SK-N-MC (cell line): ENCODE results near the gene SULF2.

Experiments used
- EZH2 ChIP-seq: fragments of 200-600 bp; sonication (generic); IDR thresholded peaks from one replicate; pipeline ENCODE4 v1.6.1; 2017; ENCODE audit warnings: antibody characterized with exemption
- FOXP2 ChIP-seq: optimal IDR thresholded peaks from 2 replicates; pipeline ENCODE3; 2011; ENCODE audit warnings: mild to moderate bottlenecking, moderate library complexity; ENCODE audit not compliant: insufficient read depth; ENCODE audit errors: extremely low read length, control extremely low read depth
- POLR2AphosphoS5 ChIP-seq: IDR thresholded peaks from 2 replicates; pipeline ENCODE4 v1.6.1; 2012; ENCODE audit warnings: mild to moderate bottlenecking, low read depth, low read length, borderline replicate concordance

DNA sequence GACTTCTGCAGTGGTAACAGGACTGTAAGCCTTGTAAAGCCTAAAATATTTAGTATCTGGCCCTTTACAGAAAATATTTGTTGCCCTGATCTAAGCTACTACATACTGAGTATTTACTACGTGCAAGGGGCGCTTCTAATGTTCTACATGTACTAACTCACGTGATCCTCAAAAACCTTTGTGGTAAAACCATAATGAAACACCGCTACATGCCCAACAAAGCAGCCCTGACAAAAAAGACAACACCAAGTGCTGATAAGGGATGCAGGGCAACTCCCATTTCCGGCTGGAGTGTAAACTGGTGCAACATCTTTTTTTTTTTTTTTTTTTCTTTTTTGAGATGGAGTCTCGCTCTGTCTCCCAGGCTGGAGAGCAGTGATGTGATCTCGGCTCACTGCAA, 85.0 kb downstream of the SULF2 start:
- TF ChIP-seq POLR2AphosphoS5 (no peak), EZH2 (no peak), FOXP2 (no peak)
